Stimulated activated CD4-positive, alpha-beta T cell treated with anti-CD3 and anti-CD28 coated beads, TNF-alpha, amount 100 ng/mL, for 4 hours (primary cell): ENCODE results near the gene ADARB1.

Experiments used
- DNase-seq, 3 experiments: peaks; one replicate each; pipeline ENCODE4 v3.0.0-alpha.2; 2020; ENCODE audit warnings: low read depth in 3 of 3

ADARB1 gene

DNA sequence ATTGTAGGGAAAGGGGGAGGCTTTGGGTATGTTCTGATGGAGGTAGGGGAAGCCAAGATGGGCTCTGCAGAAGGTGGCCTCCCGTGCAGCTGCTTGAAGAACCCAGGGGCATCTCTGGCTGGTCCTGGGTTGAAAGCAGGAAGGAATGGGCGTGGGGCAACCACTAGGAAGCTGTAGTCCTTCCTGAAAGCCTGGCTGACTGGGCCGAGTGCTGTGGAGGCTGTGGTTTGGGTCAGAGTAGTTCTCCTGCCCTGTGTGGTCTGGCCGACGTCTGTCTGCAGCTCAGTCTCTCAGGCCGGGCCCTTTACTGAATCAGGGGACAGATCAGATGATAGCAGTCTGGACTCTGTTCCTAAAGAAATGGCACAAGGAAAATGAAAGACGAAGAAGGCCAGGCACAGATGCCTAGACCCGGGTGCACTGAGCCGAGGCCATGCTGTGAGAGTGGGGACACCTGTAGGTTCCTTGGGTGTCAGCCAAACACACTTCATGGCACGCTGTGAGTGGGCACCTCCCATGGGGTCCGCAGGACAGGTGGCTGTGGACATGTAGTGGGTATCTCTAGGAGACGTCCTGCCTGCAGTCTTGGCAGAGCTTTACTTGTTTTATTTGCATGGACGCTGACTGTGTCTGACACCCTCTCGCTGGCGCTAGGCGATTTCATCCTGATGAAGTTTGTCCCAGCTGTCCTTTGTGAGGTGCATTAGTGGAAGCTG is 126.4 kb downstream of the ADARB1 start:
- DNase-seq, result no peak

DNA sequence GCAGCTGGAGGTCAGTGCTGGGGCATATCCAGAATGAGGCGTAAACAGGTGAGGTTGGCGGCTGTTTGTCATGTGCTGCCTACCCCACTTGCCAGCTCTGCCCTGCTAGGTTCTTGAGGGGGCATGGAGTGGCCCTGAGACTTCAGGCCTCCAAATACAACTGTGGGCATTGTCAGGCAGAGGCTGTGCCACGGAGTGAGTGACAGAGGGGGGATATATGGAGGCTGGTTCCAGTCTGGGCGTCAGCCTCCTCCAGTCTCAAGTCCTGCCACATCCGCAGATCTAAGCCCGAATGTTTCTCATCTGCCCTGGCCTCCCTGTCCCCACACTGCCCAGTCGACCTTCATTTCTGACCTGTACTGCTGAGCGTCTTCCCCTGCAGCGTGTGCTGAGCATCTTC is 128.0 kb downstream of the ADARB1 start:
- no peak for DNase-seq

DNA sequence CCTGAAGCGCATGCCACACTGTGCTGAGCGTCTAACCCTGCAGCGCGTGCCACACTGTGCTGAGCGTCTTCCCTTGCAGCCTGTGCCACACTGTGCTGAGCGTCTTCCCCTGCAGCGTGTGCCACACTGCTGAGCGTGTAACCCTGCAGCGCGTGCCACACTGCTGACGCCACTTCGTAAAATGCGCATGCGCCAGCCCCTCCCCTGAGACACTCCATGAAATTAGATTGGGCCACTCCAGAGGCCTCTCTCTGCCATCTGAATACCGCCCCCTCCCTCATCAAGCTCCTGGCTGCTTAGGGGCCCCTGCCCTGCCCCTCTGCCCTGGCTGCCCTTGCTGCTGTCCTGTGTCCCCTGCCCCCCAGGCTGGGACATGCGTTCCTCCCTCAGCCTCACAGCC is 128.5 kb downstream of the ADARB1 start:
- DNase-seq, result no peak

DNA sequence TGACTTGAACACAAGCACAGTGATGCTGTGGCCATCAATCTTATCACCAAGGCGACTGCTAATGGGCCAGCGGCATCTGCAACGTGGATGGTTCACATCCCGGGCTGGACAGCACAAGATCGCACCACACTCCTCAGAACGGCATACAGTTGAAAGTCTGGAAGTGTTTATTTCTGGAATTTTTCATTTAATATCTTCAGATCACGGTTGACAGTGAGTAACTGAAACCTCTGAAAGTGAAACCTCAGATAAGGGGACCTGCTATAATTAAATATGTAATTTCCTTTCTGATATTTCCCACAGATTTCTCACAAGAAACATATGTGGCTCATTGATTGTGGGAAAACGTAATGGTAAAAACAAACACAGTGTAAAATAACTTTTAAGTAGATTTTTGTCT is 129.6 kb downstream of the ADARB1 start:
- no peak for DNase-seq

DNA sequence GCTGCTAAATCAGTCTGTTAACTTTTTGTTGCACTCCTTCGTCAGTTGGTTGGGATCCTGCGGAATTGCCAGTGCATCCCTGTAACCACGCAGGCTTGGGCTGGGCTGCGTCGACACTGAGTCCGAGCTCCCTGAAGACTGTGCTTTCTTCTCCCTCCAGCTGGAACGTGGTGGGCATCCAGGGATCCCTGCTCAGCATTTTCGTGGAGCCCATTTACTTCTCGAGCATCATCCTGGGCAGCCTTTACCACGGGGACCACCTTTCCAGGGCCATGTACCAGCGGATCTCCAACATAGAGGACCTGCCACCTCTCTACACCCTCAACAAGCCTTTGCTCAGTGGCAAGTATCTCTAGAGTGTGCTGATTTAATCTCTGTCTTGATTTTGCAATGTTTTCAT is 130.0 kb downstream of the ADARB1 start:
- DNase-seq, result no peak

DNA sequence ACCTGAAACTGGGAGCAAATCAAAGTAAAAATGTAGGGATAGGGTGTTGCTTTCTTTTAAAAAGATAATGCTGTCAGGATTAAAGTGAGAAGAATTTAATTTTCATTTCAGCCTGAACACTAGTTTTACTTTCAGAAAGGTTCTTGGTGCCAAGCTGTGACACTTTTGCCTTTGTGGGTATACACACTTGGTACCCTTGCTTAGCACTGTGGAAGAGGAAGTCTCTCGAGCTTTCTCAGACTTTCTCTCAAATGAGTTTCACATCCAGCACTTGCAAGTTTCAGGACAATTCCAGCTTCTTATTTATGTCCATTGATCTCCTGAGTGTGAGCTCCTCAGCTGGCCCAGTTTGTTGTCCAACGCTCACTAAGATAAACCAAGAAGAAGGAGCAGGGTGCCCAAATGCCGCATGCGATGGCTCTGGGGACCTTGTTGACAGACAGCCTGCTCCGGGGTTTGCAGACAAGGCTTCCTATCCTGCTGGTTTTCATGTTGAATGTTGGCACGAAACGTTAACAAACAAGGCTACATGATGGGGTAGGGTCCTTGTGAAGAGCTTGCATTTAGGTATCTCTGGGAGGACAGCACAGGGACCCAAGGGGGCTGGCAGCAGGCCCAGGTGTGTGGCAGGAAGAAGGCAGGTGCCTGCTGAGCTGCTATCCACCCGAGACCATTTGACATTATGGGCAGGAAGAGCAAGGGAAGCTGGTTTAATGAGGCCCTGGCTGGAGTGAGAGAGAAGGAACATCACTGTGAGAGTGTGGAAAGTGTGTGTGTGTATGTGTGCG is 133.7 kb downstream of the ADARB1 start:
- DNase-seq, result no peak

DNA sequence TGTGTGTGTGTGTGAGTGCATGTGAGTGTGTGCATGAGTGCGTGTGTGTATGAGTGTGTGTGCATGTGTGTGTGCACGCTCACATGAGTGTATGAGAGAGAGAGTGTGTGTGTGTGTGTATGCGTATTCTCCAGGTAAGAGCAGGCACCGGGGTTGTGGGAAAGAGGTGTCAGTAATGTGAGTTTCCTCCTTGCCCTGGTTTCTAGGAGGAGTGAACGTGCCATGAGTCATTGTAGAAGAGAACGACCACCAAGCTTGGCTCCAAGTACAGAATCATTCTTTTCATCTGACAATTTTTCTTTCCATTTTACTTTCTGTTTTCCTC is 134.2 kb downstream of the ADARB1 start:
- DNase-seq, result no peak

DNA sequence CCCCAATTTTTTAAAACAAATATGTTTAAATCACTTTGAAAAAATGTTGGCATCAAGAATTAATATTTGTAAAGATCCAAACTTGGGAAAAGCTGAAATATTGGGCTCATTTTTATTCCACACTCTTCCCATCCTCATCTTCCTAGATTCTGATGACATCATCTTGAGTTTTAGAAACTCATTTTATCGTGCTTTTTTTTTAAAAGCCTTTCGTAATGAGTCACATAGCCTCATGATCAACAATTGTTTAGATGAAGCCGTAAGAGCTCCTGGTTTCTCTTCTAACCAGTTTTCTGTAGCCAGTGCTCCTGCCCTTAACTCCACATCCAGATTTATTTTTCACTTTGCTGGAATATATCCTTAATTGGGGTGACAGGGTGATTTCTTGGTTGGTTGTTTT is 134.7 kb downstream of the ADARB1 start:
- DNase-seq, result no peak

DNA sequence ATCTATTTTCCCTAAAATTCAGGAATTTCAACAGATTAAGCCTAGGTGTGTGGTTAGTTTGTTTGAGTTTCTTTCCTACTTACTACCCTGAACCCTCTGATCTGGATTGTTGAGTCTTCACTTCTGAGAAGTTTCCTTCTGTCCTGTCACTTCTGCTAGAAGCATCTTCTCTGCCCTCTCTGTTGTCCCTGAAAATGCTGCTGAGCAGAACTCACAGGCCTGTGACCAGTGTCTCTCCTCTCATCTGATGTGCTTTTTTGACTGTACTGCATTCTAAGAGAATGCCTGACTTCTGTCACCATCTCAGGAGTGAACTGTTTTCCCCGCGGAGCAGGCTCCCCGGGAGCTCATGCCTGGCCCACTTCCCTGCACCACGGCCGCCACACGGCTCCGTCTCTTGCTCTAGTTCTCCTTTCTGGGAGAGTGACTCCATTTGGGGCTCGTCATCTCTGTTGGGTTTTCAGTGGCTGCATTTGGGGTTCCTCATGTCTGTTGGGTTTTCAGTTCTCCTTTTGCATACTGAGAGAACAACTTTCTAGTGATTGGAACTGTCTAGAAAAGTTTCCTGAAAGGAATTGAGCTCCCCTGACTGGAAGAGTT is 135.4 kb downstream of the ADARB1 start:
- DNase-seq, result no peak

DNA sequence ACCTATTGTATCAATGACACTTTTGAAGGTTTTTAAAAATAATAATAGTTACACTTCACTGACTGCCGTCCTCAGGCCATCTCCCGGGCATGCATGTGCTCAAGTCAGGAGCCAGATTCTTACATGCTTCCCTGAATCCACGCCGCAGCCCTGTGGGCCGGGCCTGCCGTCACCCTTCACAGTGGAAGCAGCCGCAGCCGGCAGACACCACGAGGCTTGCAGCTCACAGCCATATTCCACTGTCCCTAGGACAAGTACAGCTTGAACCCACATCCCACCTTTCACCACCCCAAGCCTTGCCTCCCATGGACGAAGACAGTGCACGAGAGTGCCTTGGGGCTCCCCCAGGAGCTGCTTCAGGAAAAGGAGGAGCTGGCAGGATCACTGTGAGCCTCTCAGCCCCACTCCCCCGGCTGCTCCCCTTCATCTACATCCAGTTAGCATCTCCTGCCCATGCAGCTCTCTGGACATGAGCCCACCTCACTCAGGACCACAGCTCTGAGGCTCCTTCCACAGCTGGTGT is 136.1 kb downstream of the ADARB1 start:
- DNase-seq, result no peak

DNA sequence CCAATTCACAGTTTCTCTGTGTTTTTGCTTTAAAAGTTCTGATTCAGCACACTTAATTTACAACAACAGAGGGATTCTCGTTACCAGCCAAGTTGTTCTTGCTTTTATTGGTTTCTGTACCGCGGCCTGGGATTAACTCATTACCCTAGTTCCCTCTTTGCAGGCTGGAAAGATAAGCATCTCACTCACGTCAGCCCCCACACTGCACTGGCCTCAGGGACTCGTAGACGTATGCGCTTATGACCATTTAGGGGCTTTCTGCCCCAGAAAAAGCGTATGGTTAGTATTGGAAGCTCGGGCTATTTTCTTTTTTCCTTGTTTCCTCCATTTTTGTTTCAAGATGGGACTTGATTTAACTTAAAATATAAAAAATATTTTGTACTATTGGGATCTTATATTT is 137.3 kb downstream of the ADARB1 start:
- DNase-seq, result no peak

DNA sequence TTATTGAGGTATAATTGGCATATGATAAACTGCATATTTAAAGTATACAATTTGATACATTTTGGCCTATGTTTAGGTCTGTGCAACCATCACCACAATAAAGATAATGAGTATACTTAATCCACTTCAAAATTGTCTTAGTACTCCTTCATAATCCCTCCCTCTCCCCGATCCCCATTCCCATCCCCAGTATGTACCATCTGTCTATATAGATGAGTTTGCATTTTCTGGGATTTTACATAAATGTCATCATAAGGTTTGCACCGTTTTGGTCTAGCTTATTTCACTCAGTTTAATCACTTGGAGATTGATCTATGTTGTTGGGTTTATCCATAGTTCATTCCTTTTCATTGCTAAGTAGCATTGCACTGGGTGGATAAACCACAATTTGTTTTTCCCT is 139.0 kb downstream of the ADARB1 start:
- DNase-seq, result no peak

DNA sequence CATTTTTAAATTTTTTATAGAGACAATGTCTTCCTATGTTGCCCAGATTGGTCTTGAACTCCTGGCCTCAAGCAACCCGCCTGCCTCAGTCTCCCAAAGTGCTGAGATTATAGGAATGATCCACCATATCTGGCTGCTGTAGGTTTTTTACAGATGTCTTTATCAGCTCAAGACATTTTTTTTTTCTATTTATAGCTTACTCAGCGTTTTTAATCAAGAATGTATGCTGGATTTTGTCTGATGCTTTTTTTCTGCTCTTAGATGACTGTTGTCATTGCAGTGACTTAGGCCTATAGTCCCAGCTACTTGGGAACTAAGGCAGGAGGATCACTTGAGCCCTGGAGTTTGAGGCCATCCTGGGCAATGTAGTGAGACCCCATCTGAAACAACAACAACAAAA is 140.8 kb downstream of the ADARB1 start:
- DNase-seq, result no peak

DNA sequence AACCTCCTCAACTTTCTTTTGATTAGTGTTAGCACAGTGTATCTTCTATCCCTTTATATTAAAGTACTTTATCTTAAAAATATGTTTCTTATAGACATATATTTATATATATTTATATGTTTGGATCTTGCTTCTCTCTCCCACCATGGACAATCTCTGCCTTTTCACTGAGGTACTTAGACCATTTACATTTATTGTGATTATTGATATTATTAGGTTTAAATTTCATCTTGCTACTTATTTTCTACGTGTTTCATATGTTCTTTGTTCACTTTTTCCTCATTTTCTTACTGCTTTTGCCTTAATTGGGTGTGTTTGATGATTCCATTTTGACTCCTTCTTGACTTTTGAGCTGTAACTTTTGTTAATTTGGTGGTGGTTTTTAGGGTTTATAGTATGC is 142.6 kb downstream of the ADARB1 start:
- DNase-seq, result no peak

DNA sequence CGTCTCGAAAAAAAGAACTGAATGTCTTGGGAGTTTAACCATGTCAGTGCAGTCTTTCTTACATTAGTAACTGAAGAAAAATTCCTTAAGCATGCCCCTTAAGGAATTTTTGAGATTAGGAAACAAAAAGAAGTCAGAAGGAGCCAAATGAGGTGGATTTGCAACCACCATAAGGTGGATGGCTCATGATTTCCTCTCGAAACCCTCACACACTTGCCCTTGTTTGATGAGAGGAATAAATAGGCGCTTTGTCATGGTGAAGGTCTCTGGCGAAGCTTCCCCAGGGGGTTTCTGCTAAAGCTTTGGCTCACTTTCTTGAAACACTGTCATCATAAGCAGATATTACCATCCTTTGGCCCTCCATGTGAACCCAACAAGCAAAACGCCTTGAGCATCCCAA is 145.1 kb downstream of the ADARB1 start:
- DNase-seq, result no peak

DNA sequence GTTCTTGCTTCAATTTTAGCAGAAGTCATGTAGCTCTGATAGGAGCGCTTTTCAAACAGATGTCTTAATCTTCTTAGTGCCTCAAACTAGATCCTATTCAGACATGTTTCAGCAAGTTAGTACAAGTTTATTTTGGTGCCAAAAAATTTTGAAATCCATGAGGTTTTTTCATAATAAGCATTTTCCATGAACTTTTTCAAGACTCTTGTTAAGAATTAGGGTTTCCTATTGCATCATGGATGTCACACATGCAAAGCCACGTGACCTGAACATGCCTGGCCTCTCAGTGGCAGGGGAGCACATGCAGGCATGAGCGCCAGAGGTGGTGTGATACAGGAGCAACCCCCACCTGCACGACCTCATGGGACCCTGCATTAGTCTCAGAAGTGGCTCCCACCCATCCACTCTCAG is 145.7 kb downstream of the ADARB1 start:
- no peak for DNase-seq

DNA sequence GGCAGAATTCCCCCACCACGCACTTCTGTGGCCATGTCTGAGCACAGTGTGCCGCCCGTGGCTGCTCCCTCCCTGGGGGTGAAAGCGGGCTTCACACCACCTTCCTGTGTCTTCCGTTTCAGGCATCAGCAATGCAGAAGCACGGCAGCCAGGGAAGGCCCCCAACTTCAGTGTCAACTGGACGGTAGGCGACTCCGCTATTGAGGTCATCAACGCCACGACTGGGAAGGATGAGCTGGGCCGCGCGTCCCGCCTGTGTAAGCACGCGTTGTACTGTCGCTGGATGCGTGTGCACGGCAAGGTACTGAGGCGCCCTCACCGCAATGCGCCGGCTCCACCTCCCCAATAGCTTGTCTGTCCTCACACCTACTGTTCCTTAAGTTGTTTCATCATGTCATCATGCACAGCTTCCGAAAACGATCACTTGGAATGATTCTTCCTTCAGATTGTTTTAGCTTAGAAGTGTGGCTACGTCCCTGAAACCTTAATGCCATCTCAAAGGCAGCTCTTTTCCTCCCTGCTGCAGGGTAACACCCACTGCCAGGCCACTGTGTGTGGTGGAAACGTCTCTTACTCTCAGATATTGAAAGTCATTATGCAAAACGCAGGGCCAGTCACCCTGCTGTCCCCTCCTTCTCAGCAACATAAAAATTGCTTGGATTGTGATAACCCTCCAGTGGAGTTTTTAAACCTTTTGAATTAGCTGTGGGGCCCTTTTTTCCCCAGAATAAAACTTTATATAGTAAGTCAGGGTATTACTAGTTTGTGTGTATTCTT is 146.5 kb downstream of the ADARB1 start:
- no peak for DNase-seq

DNA sequence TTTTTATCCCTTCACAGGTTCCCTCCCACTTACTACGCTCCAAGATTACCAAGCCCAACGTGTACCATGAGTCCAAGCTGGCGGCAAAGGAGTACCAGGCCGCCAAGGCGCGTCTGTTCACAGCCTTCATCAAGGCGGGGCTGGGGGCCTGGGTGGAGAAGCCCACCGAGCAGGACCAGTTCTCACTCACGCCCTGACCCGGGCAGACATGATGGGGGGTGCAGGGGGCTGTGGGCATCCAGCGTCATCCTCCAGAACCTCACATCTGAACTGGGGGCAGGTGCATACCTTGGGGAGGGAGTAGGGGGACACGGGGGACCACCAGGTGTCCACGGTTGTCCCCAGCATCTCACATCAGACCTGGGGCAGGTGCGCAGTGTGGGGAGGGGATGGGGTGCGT is 147.6 kb downstream of the ADARB1 start:
- DNase-seq, result no peak

DNA sequence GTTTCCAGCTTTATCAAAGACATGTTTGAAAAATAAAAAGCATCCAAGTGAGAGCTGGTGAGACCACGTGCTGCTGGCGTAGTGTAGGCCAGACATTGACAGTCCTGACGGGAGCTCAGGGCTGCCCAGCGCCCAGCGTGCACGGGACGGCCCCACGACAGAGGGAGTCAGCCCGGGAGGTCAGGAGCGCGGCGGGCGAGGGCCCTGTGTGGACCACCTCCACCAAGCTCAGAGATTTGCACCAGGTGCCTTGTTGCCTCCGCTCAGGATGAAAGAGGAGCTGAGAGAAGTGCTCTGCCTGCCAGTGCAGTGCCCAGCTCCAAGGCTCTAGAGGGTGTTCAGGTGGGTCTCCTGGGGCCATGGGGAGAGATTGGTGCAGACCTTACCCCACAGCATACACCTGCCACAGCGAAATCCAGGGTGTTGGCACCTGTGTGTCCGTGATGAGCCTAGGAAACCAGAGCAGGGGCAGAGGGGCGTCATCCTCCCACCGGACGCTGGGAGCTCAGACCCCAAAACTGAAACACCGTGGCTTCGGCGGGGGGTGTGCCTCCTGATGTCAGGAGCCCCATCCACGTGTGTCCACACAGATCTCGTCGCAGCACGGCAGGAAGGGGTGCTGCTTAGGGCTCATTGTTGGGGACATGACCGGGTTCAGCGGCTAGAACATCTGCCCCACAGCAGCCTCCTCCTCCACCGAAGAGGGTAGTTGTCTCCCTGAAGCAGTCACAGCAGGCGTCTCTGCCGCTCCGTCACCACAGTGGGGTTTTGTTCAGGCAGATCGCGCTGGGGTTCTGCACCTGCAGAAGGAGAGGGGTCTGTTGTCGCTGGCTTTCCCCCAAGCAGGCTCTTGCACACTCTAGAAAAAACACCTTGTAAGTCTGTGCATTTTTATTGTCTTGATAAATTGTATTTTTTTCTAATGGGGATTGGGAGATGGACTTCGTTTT is 149.1 kb downstream of the ADARB1 start:
- no peak for DNase-seq

DNA sequence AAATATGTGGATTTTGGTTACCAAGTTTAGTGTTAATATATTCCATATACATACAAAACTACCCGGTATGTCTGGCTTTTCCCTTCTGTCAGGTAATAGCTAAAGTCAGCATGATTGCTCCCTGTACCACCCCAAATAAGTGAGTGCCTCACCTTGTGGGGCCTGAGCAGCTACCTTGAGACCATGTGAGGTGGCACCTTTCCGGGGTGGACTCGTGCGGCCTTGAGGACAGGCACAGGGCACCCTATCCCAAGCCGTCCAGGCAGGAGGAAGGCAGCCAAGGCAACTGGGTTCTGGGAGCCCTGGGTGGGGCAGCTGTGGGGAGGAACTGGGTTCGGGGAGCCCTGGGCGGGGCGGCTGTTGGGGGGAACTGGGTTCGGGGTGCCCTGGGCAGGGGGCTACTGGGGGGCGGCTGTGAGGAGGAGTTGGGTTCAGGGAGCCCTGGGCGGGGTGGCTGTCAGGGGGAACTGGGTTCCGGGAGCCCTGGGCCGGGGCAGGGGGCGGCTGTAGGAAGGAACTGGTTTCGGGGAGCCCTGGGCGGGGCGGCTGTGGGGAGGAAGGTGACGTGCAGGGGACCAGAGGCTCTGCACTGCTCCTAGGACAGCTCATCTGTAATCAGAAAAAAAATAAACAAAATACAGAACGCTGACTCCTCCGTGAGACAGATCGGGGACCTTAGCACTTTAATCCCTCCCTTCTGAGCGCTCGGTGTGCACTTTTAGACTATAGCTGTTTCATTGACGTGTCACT is 150.0 kb downstream of the ADARB1 start:
- peak in 1 of 3 experiments; percentile 26 for DNase-seq
